ENCODE results near the gene ISG20L2.

DNA sequence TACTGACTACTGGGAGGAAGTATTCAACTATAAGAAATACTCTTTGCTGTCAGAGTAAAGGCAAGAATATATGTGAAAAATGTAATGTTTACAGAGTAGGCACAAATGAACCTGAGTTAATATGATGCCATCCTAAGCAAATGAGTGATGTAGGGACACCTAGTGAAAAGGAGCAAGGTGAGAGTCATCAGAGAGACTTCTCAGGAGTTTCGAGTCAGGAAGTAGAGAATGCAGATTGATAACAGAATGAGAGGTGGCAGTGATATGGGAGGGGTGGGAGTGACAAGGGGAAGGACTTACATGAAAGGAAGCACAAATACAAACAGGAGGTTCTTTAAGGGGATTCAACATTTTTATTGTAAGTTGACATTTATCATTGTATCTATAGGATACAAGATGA is 49.0 kb upstream of the ISG20L2 start:
- TF ChIP-seq, protein P1, sequence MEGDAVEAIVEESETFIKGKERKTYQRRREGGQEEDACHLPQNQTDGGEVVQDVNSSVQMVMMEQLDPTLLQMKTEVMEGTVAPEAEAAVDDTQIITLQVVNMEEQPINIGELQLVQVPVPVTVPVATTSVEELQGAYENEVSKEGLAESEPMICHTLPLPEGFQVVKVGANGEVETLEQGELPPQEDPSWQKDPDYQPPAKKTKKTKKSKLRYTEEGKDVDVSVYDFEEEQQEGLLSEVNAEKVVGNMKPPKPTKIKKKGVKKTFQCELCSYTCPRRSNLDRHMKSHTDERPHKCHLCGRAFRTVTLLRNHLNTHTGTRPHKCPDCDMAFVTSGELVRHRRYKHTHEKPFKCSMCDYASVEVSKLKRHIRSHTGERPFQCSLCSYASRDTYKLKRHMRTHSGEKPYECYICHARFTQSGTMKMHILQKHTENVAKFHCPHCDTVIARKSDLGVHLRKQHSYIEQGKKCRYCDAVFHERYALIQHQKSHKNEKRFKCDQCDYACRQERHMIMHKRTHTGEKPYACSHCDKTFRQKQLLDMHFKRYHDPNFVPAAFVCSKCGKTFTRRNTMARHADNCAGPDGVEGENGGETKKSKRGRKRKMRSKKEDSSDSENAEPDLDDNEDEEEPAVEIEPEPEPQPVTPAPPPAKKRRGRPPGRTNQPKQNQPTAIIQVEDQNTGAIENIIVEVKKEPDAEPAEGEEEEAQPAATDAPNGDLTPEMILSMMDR (IDR thresholded peaks at IDR 0.05; ENCODE audit: low read length), result no peak
- TF ChIP-seq EZH2phosphoT487 (IDR thresholded peaks at IDR 0.05; ENCODE audit: low read length), result no peak
- no peak for TF ChIP-seq EZH2 (optimal IDR thresholded peaks at IDR 0.05; ENCODE audit: low read depth, low read length)

All from MM.1S (cell line).